Uterus (tissue), 4 donors: ENCODE data around the gene MRI1. TPM values are rescaled to one million over a fixed set of nuclear protein-coding genes. Genes with fewer than 3 reads are reported as not detected.

Source experiments
- DNase-seq, 2 donors: peaks; one replicate each; pipeline ENCODE4 v3.0.0-alpha.2; 2019 to 2020
- H3K27ac ChIP-seq, 2 donors: fragments of 200-600 bp; sonication (generic); 1 replicate in 1 of 2; 2 replicates in 1 of 2; pipeline ENCODE4 v1.5.1; 2016 to 2018
- H3K27me3 ChIP-seq, 2 donors: fragments of 200-600 bp; sonication (generic); one replicate each; pipeline ENCODE4 v1.5.1; 2018 to 2019; ENCODE audit warnings: control low read depth in 1 of 2
- H3K36me3 ChIP-seq, 2 donors: fragments of 200-600 bp; sonication (generic); one replicate each; pipeline ENCODE4 v1.5.1; 2019; ENCODE audit warnings: control low read depth in 1 of 2
- H3K4me1 ChIP-seq, 2 donors: fragments of 200-600 bp; sonication (generic); one replicate each; pipeline ENCODE4 v1.5.1; 2018 to 2019; ENCODE audit warnings: control low read depth in 1 of 2
- H3K4me3 ChIP-seq, 2 donors: fragments of 200-600 bp; sonication (generic); 1 replicate in 1 of 2; 2 replicates in 1 of 2; pipeline ENCODE4 v1.5.1; 2018 to 2019; ENCODE audit warnings: mild to moderate bottlenecking in 1 of 2
- H3K9me3 ChIP-seq, 2 donors: fragments of 200-600 bp; sonication (generic); one replicate each; pipeline ENCODE4 v1.5.1; 2019; ENCODE audit warnings: control low read depth in 1 of 2
- CTCF ChIP-seq, 4 experiments: fragments of 200-600 bp in 2 of 4; fragments of 450-650 bp in 2 of 4; sonication (generic) in 2 of 4; IDR thresholded peaks; one replicate each; pipeline ENCODE4 v1.5.1; 2016 to 2019; ENCODE audit warnings: antibody characterized with exemption in 4 of 4, mild to moderate bottlenecking in 2 of 4, moderate library complexity in 1 of 4
- POLR2A ChIP-seq, 2 donors: fragments of 450-650 bp; IDR thresholded peaks; one replicate each; pipeline ENCODE4 v1.6.1; 2016; ENCODE audit warnings: antibody characterized with exemption in 2 of 2, mild to moderate bottlenecking in 1 of 2, moderate library complexity in 1 of 2
- intact Hi-C: fragments of 100-400 bp; cut with DNase I; formaldehyde crosslinking; loops from one replicate; pipeline ENCODE4 v1.15.1; 2023; ENCODE audit warnings: low total_unique reads
- total RNA-seq, 4 donors: library from RNA; depleted of rRNA in 3 of 4; stranded (reverse); fragments of >200 nt in 3 of 4; gene quantifications; one replicate each; pipeline versions ENCODE4 v1.1.0 to v1.2.4, GENCODE V29; 2014 to 2023
- donor health status: DM: yes; HTN: yes; CAD: no.

Gene MRI1
- total RNA-seq, 4 donors from 2014 or later, result 33.3 to 62.4 (median 45.9) TPM

DNA sequence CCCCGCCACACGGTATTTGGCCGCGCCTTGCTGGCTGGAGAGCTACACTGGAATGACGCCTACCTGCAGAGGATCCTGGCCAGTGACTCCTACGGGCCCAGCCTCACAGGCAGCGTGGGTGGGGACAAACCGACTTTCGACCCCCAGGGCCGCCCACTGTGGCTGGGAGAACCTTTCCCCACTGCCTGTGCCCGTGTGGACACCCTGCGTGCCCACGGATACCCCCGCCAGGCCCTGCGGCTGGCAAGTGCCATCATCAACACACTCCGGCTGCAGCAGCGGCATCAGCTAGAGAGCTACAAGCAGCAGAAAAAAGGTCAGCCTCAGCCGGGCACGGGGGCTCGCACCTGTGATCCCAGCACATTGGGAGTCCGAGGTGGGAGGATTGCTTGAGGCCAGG is 50.2 kb downstream of the MRI1 start:
- no peak for TF ChIP-seq POLR2A (IDR thresholded peaks at IDR 0.05)
- TF ChIP-seq CTCF (IDR thresholded peaks at IDR 0.05), result no peak
- Histone ChIP-seq H3K27ac (no peak overlapping the region), H3K36me3 (no peaks in the 10 kb centered on the region), H3K27me3 (no peaks in the 10 kb centered on the region), H3K4me3 (no peak overlapping the region), H3K9me3 (no peaks in the 10 kb centered on the region), H3K4me1 (no peaks in the 10 kb centered on the region)
- intact Hi-C loops, result no loop called here
- DNase-seq, result no peak

DNA sequence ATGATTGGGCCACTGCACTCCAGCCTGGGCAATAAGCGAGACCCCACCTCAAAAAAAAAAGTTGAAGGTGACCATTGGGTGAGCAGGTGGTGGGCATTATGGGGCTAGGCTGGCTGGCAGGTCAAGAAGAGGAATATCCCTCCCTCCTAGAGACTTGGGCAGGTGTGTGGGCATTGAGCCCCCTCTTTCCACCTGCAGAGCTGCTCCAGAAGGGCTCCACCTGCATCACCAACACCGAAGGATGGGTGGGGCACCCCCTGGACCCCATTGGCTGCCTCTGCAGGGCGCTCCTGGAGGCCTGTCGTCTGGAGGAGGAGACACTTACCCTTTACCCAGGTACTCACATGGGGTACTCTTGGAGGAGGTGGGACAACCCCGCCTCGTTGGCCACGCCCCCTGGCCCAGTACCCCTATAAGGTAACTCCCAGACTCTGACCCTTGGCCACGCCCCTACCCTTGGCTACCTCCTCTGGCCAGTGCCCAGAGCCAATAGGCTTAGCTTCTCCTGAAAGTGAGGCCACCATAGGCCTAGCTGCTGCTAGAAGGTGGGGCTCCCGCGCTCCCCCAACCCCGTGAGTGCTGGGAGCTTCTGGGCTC is 52.8 kb downstream of the MRI1 start:
- intact Hi-C loops, result no loop called here
- Histone ChIP-seq H3K9me3 (no peaks in the 10 kb centered on the region), H3K27me3 (no peaks in the 10 kb centered on the region), H3K4me3 (no peak overlapping the region), H3K36me3 (no peaks in the 10 kb centered on the region), H3K27ac (no peak overlapping the region), H3K4me1 (no peaks in the 10 kb centered on the region)
- TF ChIP-seq CTCF (IDR thresholded peaks at IDR 0.05), result no peak
- no peak for TF ChIP-seq POLR2A (IDR thresholded peaks at IDR 0.05)
- DNase-seq, result no peak

DNA sequence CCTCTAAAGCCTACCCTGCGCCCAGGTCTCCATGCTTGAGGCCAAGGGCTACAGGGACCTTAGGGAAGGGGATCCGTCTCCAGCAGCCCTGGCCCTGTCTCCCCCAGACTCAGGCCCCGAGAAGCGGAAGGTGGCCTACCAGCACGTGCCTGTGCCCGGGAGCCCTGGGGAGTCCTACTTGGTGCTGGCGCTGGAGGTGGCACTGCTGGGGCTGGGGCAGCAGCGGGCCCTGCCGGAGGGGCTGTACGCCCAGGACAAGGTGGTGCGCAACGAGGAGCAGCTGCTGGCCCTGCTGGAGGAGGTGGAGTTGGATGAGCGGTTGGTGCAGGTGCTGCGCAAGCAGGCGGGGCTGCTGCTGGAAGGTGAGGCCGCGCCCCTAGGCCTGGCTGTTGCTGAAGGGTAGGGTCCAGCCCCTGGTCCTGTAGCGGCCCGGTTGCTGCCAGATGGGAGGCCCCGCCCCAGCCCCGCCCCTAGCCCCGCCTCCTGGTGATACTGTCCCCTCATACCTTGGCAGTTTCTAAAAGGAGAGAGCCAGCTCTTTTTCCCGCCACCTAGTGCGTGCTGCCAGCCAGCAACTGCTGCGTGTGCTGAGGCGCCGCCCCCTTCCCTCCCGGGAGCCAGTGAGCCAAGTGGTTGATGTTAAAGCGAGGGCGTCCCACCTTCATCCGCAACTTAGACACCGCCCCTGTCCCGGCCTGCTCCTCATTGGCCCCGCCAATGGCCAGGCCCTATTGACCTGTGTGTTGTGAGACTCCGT is 53.5 kb downstream of the MRI1 start:
- Histone ChIP-seq H3K9me3 (no peaks in the 10 kb centered on the region), H3K27me3 (no peaks in the 10 kb centered on the region), H3K4me1 (no peaks in the 10 kb centered on the region), H3K27ac (no peak overlapping the region), H3K36me3 (no peaks in the 10 kb centered on the region), H3K4me3 (no peak overlapping the region)
- intact Hi-C loops, result no loop called here
- no peak for DNase-seq
- TF ChIP-seq CTCF (IDR thresholded peaks at IDR 0.05), result no peak
- TF ChIP-seq POLR2A (IDR thresholded peaks at IDR 0.05), result no peak

DNA sequence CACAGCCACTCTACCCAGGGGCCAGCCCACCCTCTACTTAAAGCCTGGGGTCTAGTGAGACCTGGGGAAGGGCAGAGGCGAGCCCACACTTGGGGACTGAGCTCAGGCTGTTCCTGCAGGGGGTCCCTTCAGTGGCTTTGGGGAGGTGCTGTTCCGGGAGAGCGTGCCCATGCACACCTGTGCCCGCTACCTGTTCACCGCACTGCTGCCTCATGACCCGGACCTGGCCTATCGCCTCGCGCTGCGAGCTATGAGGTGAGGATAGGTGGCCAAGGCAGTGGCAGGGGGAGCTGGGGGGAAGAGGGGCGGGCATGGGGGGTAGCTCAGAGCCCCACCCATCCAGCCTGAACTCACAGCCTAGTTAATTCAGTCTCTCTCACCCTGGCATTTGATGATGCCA is 54.9 kb downstream of the MRI1 start:
- Histone ChIP-seq H3K36me3 (no peaks in the 10 kb centered on the region), H3K27me3 (no peaks in the 10 kb centered on the region), H3K4me3 (no peak overlapping the region), H3K27ac (no peak overlapping the region), H3K9me3 (no peaks in the 10 kb centered on the region), H3K4me1 (no peaks in the 10 kb centered on the region)
- TF ChIP-seq CTCF (IDR thresholded peaks at IDR 0.05) (no peak), POLR2A (IDR thresholded peaks at IDR 0.05) (no peak)
- intact Hi-C loops, result no loop called here
- no peak for DNase-seq

DNA sequence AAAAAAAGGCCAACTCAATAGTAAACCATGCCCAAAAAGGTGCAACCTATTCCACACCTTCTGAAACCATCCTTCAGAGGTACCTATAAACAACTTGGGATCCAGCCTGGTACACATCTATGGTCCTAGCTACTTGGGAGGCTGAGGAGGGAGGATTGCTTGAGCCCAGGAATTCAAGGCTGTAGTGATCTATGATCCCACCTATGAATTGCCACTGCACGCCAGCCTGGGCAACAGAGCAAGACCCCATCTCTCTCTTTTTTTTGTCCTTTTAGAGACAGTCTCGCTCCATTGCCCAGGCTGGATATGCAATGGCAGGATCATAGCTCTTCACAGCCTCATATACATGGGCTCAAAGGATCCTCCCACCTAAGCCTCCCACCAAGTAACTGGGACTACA is 57.0 kb downstream of the MRI1 start:
- TF ChIP-seq POLR2A (IDR thresholded peaks at IDR 0.05) (no peak), CTCF (IDR thresholded peaks at IDR 0.05) (no peak)

More for the DNA sequence above, 57.0 kb downstream of the MRI1 start:
- Histone ChIP-seq H3K4me1 (no peaks in the 10 kb centered on the region), H3K4me3 (no peak overlapping the region), H3K27ac (peak overlapping the region in 1 of 2 donors; percentile 49), H3K36me3 (no peaks in the 10 kb centered on the region), H3K9me3 (no peaks in the 10 kb centered on the region), H3K27me3 (no peaks in the 10 kb centered on the region)
- intact Hi-C loops, result no loop called here
- no peak for DNase-seq
